GM23338 (cell line): ENCODE data around the gene ATF2.

Experiments used
- CREB1 ChIP-seq: fragments of 250-450 bp; sonication (Bioruptor Pico); IDR thresholded peaks from 2 replicates; pipeline ENCODE4 v1.5.0; 2020; ENCODE audit warnings: low read depth, mild to moderate bottlenecking, moderate library complexity
- CTCF ChIP-seq, 2 experiments: fragments of 200-600 bp in 1 of 2; sonication (generic) in 1 of 2; conservative IDR thresholded peaks; 2 replicates each; pipeline versions ENCODE4 v1.5.1 to v1.6.1; 2016 to 2017; ENCODE audit warnings: antibody characterized with exemption in 2 of 2, low read depth in 2 of 2, mild to moderate bottlenecking in 2 of 2, moderate library complexity in 1 of 2
- EZH2 ChIP-seq: fragments of 200-600 bp; sonication (generic); IDR thresholded peaks from one replicate; pipeline ENCODE4 v1.8.0; 2017; ENCODE audit warnings: antibody characterized with exemption, mild to moderate bottlenecking, low read depth; ENCODE audit not compliant: unreplicated experiment
- EZH2phosphoT487 ChIP-seq: fragments of 200-600 bp; sonication (generic); IDR thresholded peaks from one replicate; pipeline ENCODE4 v1.8.1; 2018; ENCODE audit warnings: antibody characterized with exemption; ENCODE audit not compliant: unreplicated experiment
- JUNB ChIP-seq: IDR thresholded peaks from one replicate; pipeline ENCODE4 v1.6.1; 2016; ENCODE audit warnings: antibody characterized with exemption; ENCODE audit not compliant: unreplicated experiment
- POLR2AphosphoS5 ChIP-seq: IDR thresholded peaks from 2 replicates; pipeline ENCODE4 v1.6.1; 2016; ENCODE audit warnings: antibody characterized with exemption, low read depth
- REST ChIP-seq: IDR thresholded peaks from one replicate; pipeline ENCODE4 v1.6.1; 2018; ENCODE audit warnings: antibody characterized with exemption; ENCODE audit not compliant: unreplicated experiment
- ZNF114 ChIP-seq: fragments of 250-450 bp; sonication (Bioruptor Pico); IDR thresholded peaks from 2 replicates; pipeline ENCODE4 v1.5.0; 2020; ENCODE audit warnings: mild to moderate bottlenecking, moderate library complexity
- ZNF331 ChIP-seq: fragments of 250-450 bp; sonication (Bioruptor Pico); IDR thresholded peaks from 2 replicates; pipeline ENCODE4 v1.5.0; 2020; ENCODE audit warnings: low read depth, mild to moderate bottlenecking, moderate library complexity
- TF ChIP-seq, protein P1 (sequence below): IDR thresholded peaks from 2 replicates; pipeline ENCODE4 v1.6.1; 2016; ENCODE audit warnings: antibody characterized with exemption
- TF ChIP-seq, protein P2 (sequence below): fragments of 250-450 bp; sonication (Bioruptor Pico); IDR thresholded peaks from 2 replicates; pipeline ENCODE4 v1.5.0; 2020; ENCODE audit warnings: mild to moderate bottlenecking, moderate library complexity

- TF ChIP-seq CTCF (conservative IDR thresholded peaks at IDR 0.05; ENCODE audit: low read depth in 2 of 2) (no peak), JUNB (no peak), REST (no peak), ZNF331 (CRISPR knock-in tag) (no peak), POLR2AphosphoS5 (no peak), EZH2phosphoT487 (no peak), CREB1 (CRISPR knock-in tag) (no peak), ZNF114 (CRISPR knock-in tag) (no peak), EZH2 (no peak)
- TF ChIP-seq, protein P1, sequence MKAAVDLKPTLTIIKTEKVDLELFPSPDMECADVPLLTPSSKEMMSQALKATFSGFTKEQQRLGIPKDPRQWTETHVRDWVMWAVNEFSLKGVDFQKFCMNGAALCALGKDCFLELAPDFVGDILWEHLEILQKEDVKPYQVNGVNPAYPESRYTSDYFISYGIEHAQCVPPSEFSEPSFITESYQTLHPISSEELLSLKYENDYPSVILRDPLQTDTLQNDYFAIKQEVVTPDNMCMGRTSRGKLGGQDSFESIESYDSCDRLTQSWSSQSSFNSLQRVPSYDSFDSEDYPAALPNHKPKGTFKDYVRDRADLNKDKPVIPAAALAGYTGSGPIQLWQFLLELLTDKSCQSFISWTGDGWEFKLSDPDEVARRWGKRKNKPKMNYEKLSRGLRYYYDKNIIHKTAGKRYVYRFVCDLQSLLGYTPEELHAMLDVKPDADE: no peak
- TF ChIP-seq, protein P2, sequence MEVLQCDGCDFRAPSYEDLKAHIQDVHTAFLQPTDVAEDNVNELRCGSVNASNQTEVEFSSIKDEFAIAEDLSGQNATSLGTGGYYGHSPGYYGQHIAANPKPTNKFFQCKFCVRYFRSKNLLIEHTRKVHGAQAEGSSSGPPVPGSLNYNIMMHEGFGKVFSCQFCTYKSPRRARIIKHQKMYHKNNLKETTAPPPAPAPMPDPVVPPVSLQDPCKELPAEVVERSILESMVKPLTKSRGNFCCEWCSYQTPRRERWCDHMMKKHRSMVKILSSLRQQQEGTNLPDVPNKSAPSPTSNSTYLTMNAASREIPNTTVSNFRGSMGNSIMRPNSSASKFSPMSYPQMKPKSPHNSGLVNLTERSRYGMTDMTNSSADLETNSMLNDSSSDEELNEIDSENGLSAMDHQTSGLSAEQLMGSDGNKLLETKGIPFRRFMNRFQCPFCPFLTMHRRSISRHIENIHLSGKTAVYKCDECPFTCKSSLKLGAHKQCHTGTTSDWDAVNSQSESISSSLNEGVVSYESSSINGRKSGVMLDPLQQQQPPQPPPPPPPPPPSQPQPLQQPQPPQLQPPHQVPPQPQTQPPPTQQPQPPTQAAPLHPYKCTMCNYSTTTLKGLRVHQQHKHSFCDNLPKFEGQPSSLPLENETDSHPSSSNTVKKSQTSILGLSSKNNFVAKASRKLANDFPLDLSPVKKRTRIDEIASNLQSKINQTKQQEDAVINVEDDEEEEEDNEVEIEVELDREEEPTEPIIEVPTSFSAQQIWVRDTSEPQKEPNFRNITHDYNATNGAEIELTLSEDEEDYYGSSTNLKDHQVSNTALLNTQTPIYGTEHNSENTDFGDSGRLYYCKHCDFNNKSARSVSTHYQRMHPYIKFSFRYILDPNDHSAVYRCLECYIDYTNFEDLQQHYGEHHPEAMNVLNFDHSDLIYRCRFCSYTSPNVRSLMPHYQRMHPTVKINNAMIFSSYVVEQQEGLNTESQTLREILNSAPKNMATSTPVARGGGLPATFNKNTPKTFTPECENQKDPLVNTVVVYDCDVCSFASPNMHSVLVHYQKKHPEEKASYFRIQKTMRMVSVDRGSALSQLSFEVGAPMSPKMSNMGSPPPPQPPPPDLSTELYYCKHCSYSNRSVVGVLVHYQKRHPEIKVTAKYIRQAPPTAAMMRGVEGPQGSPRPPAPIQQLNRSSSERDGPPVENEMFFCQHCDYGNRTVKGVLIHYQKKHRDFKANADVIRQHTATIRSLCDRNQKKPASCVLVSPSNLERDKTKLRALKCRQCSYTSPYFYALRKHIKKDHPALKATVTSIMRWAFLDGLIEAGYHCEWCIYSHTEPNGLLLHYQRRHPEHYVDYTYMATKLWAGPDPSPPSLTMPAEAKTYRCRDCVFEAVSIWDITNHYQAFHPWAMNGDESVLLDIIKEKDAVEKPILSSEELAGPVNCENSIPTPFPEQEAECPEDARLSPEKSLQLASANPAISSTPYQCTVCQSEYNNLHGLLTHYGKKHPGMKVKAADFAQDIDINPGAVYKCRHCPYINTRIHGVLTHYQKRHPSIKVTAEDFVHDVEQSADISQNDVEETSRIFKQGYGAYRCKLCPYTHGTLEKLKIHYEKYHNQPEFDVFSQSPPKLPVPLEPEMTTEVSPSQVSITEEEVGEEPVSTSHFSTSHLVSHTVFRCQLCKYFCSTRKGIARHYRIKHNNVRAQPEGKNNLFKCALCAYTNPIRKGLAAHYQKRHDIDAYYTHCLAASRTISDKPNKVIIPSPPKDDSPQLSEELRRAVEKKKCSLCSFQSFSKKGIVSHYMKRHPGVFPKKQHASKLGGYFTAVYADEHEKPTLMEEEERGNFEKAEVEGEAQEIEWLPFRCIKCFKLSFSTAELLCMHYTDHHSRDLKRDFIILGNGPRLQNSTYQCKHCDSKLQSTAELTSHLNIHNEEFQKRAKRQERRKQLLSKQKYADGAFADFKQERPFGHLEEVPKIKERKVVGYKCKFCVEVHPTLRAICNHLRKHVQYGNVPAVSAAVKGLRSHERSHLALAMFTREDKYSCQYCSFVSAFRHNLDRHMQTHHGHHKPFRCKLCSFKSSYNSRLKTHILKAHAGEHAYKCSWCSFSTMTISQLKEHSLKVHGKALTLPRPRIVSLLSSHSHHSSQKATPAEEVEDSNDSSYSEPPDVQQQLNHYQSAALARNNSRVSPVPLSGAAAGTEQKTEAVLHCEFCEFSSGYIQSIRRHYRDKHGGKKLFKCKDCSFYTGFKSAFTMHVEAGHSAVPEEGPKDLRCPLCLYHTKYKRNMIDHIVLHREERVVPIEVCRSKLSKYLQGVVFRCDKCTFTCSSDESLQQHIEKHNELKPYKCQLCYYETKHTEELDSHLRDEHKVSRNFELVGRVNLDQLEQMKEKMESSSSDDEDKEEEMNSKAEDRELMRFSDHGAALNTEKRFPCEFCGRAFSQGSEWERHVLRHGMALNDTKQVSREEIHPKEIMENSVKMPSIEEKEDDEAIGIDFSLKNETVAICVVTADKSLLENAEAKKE (CRISPR knock-in tag): no peak
Measured at GRCh38 chr2:175205523-175205922, 37.5 kb upstream of the ATF2 start.
